Right atrium auricular region (tissue), 2 donors: ENCODE measurements around the gene CYP46A1. TPM values are rescaled to one million over a fixed set of nuclear protein-coding genes. Genes with fewer than 3 reads are reported as not detected.

Experiments
- DNase-seq: peaks from one replicate; pipeline ENCODE4 v3.0.0-alpha.2; 2019; ENCODE audit warnings: low spot score
- H3K27ac ChIP-seq, 2 donors: fragments of 200-600 bp; sonication (generic); 1 replicate in 1 of 2; 2 replicates in 1 of 2; pipeline ENCODE4 v1.5.1; 2016 to 2019
- H3K27me3 ChIP-seq, 2 donors: fragments of 200-600 bp; sonication (generic); one replicate each; pipeline versions ENCODE4 v1.5.1 to v1.6.0; 2017 to 2019
- H3K36me3 ChIP-seq: fragments of 200-600 bp; sonication (generic); one replicate; pipeline ENCODE4 v1.5.1; 2016
- H3K4me1 ChIP-seq, 2 donors: fragments of 200-600 bp; sonication (generic); one replicate each; pipeline versions ENCODE4 v1.5.1 to v1.6.0; 2017 to 2019
- H3K4me3 ChIP-seq, 2 donors: fragments of 200-600 bp; sonication (generic); 1 replicate in 1 of 2; 2 replicates in 1 of 2; pipeline ENCODE4 v1.5.1; 2017 to 2019; ENCODE audit warnings: mild to moderate bottlenecking in 1 of 2, moderate library complexity in 1 of 2
- H3K9me3 ChIP-seq, 2 donors: fragments of 200-600 bp; sonication (generic); one replicate each; pipeline ENCODE4 v1.5.1; 2019
- total RNA-seq, 2 donors: library from RNA; depleted of rRNA; stranded (reverse); fragments of >200 nt; gene quantifications; one replicate each; pipeline ENCODE4 v1.1.0, GENCODE V29; 2016
- TF ChIP-seq, protein P1 (sequence below), 2 donors: fragments of 200-600 bp; sonication (generic); IDR thresholded peaks; one replicate each; pipeline ENCODE4 v1.5.1; 2019; ENCODE audit warnings: antibody characterized with exemption in 2 of 2

The CYP46A1 gene
- total RNA-seq, 2 donors from 2014 or later, result 1.4 to 6.9 TPM

DNA sequence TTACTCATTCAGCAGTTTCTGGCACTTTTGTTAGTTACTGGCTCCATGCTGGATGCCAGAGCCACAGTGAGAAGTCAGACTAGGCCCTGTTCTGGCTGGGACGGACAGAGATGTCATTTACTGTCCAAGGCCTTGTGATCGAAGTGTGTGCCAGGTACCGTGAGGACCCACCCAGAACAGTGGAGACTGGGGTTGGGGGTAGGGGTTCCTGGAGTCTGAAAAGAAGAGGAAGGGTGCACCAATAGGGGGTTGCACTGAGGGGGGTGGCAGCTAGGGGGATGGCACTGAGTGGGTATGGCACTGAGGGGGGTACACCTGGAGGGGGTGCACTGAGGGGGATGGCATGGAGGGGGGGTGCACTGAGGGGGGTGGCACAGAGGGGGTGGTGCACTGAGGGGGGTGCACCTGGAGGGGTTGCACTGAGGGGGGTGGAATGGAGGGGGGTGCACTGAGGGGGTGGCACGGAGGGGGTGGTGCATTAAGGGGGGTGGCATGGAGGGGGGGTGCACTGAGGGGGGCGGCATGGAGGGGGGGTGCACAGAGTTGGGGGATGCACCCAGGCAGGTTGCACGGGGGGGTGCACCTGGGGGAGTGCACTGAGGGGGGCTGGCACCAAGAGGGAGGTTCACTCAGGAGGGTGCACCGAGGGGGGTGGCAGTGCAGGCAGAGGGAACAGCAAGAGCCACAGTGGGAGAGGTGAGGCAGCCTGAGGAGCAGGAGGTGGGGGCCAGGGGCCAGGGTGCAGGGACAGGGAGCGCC lies 10.6 kb upstream of the CYP46A1 start:
- H3K27ac ChIP-seq, result no peak overlapping the region
- H3K4me3 ChIP-seq, result no peak overlapping the region
- peaks cover 0 to 8% of the 10 kb centered on the region in 2 donors for H3K4me1 ChIP-seq
- peaks cover 4 to 9% of the 10 kb centered on the region in 2 donors for H3K9me3 ChIP-seq
- no peak for DNase-seq
- no peaks in the 10 kb centered on the region for H3K27me3 ChIP-seq
- TF ChIP-seq, protein P1, sequence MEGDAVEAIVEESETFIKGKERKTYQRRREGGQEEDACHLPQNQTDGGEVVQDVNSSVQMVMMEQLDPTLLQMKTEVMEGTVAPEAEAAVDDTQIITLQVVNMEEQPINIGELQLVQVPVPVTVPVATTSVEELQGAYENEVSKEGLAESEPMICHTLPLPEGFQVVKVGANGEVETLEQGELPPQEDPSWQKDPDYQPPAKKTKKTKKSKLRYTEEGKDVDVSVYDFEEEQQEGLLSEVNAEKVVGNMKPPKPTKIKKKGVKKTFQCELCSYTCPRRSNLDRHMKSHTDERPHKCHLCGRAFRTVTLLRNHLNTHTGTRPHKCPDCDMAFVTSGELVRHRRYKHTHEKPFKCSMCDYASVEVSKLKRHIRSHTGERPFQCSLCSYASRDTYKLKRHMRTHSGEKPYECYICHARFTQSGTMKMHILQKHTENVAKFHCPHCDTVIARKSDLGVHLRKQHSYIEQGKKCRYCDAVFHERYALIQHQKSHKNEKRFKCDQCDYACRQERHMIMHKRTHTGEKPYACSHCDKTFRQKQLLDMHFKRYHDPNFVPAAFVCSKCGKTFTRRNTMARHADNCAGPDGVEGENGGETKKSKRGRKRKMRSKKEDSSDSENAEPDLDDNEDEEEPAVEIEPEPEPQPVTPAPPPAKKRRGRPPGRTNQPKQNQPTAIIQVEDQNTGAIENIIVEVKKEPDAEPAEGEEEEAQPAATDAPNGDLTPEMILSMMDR (IDR thresholded peaks at IDR 0.05), result no peak
- H3K36me3 ChIP-seq, result no peaks in the 10 kb centered on the region

DNA sequence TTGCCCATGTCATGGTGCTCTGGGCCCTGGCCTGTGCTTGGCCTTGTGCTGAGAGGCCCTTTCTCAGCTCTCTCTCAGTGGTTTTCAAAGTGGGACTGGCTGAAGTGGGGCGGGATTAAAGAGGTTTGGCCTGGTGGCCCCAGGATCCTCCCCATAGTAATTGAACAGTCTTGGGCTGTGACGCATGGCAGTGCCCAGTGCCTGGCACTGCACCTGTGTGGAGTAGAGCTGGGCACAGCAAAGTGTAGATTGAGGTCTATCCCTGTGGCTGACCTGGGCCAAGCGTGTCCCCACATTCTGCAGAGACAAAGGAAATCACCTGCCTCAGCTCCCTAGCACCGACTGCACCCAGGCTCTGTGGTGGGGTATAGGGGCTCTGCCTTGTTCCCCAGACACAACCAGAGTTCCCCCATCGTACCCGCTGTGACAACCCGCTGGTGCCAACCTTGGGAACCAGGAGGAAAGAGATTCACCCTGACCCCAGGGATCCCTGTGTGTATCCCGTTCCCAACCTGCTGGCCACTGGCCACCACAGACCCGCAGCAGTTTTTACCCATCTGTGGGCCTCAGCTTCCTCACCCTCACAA lies 9.9 kb upstream of the CYP46A1 start:
- Histone ChIP-seq H3K4me1 (peaks cover 0 to 8% of the 10 kb centered on the region in 2 donors), H3K9me3 (peaks cover 4 to 12% of the 10 kb centered on the region in 2 donors), H3K27me3 (no peaks in the 10 kb centered on the region), H3K27ac (no peak overlapping the region), H3K4me3 (no peak overlapping the region), H3K36me3 (no peaks in the 10 kb centered on the region)
- TF ChIP-seq, protein P1 (IDR thresholded peaks at IDR 0.05), result no peak
- DNase-seq, result no peak

DNA sequence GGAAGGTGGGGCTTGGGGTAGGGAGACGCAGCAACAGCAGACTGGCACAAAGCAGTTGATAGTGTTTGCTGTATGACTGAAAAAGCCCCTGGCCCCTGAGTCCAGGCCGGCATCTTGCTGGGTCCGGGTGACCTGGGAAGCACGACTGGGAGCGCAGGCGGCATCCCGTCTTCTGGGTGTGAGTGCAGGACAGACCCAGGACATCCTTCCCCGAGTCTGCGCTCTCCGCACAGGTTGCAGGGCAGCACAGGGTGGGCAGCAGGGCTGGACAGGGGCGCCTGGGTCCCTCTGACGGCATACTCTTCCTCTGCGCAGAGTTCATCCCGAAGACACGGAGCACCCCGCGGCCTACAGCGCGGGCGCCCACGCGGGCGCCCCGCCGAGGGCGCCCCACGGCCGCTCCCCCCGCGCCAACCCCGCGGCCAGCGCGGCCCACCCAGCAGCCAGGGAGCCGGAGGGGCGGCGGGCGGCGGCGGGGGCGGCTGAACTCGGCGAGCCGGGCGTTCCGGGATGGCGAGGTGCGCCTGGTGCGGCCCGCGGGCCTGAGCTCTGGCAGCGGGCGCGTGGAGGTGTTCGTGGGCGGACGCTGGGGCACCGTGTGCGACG lies 9.2 kb upstream of the CYP46A1 start:
- DNase-seq, result no peak
- TF ChIP-seq, protein P1 (IDR thresholded peaks at IDR 0.05), result no peak
- peaks cover 0 to 8% of the 10 kb centered on the region in 2 donors for H3K4me1 ChIP-seq
- no peak overlapping the region for H3K4me3 ChIP-seq
- H3K27me3 ChIP-seq, result no peaks in the 10 kb centered on the region
- H3K36me3 ChIP-seq, result no peaks in the 10 kb centered on the region
- no peak overlapping the region for H3K27ac ChIP-seq
- peaks cover 4 to 12% of the 10 kb centered on the region in 2 donors for H3K9me3 ChIP-seq

DNA sequence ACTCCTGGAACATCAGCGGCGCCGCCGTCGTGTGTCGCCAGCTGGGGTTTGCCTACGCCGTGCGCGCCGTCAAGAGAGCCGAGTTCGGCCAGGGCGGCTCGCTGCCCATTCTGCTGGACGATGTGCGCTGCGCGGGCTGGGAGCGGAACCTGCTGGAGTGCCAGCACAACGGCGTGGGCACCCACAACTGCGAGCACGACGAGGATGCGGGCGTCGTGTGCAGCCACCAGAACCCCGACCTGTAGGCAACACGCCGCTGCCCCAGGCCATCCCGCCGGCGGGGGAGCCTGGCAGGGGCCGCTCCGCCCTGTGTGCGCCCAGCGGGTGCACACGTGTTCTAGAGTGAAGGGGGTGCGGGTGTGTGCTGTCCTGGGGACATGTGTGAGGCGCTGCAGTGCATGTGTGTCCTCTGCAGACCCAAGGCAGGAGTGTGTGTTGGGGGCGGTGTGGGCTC lies 8.7 kb upstream of the CYP46A1 start:
- peaks cover 0 to 8% of the 10 kb centered on the region in 2 donors for H3K4me1 ChIP-seq
- DNase-seq, result no peak
- no peak overlapping the region for H3K4me3 ChIP-seq
- TF ChIP-seq, protein P1 (IDR thresholded peaks at IDR 0.05), result no peak
- no peaks in the 10 kb centered on the region for H3K27me3 ChIP-seq
- H3K36me3 ChIP-seq, result no peaks in the 10 kb centered on the region
- H3K27ac ChIP-seq, result no peak overlapping the region
- peaks cover 4 to 12% of the 10 kb centered on the region in 2 donors for H3K9me3 ChIP-seq

DNA sequence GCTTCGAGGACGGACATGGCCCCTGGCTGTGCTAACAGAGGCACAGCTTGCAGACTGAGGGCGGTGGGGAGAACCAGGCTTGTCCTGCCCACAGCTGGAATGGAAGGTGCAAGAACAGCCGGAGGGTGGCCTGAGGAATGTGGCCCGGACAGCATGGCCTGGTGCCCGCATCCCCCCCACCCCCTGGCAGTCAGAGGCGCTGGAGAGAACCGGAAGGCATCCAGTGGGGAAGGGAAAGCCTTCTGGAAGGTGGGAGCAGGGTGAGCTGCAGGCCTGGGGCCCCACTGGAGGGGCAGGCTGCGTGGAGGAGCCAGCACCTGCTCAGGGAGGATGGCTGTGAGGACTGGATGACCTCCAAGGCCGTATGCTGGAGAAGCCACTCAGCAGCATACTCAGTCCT lies 8.1 kb upstream of the CYP46A1 start:
- H3K4me3 ChIP-seq, result no peak overlapping the region
- H3K9me3 ChIP-seq, result peaks cover 4 to 12% of the 10 kb centered on the region in 2 donors
- no peak overlapping the region for H3K27ac ChIP-seq
- H3K27me3 ChIP-seq, result no peaks in the 10 kb centered on the region
- TF ChIP-seq, protein P1 (IDR thresholded peaks at IDR 0.05), result no peak
- DNase-seq, result no peak
- no peaks in the 10 kb centered on the region for H3K36me3 ChIP-seq
- H3K4me1 ChIP-seq, result peaks cover 0 to 8% of the 10 kb centered on the region in 2 donors
